Parietal lobe (tissue), 2 donors: Measurements from ENCODE around the gene RESP18. TPM values are rescaled to one million over a fixed set of nuclear protein-coding genes. Genes with fewer than 3 reads are reported as not detected.

Experiments used
- small RNA-seq: library from RNA; depleted of rRNA; stranded (forward); fragments of <200 nt; gene quantifications from one replicate; pipeline ENCODE3, GENCODE V24; 2014; ENCODE audit warnings: low replicate concordance
- total RNA-seq: library from RNA; depleted of rRNA; stranded (reverse); fragments of >200 nt; gene quantifications from one replicate; pipeline ENCODE4 v1.2.3, GENCODE V29; 2014

Gene RESP18
- not detected for total RNA-seq

GRCh38 chr2:219332542-219332941 is at the start of gene RESP18:
Gene RESP18 (minus strand): TSS chr2:219332744.

GRCh38 chr2:219309278-219309677 is 23.3 kb downstream of the RESP18 start, which contains the start of gene PTPRN:
Gene PTPRN (minus strand): TSS chr2:219309401. CDS start chr2:219309332, 69 bp downstream.

GRCh38 chr2:219279151-219279915 is 53.2 kb downstream of the RESP18 start, which contains the start of gene DNAJB2:
Gene DNAJB2 (plus strand): TSS chr2:219279366. CDS start chr2:219279834, 468 bp downstream.

Small RNAs within 50 kb of the gene (small RNA-seq; reads per million reads assigned to genes)
- gene AC053503.3 (not detected), gene MIR153-1 (1.3 reads per million, percentile 74 among the genes with 10 or more reads in this experiment)

Other genes with a start within 250 kb of the RESP18 start
- 12.2 TPM for gene NHEJ1, start 171.9 kb downstream of the RESP18 start, total RNA-seq
- gene SLC23A3, start 162.7 kb downstream of the RESP18 start, total RNA-seq, result 0.63 TPM
- gene CNPPD1, start 155.8 kb downstream of the RESP18 start, total RNA-seq, result 27.5 TPM
- gene RETREG2, start 154.5 kb downstream of the RESP18 start, total RNA-seq, result 68.9 TPM
- 17.5 TPM for gene ZFAND2B, start 126.0 kb downstream of the RESP18 start, total RNA-seq
- 47.9 TPM for gene ABCB6, start 113.8 kb downstream of the RESP18 start, total RNA-seq
- 31.9 TPM for gene ATG9A, start 103.1 kb downstream of the RESP18 start, total RNA-seq
- gene ANKZF1, start 102.9 kb downstream of the RESP18 start, total RNA-seq, result 79.2 TPM
- 3.4 TPM for gene GLB1L, start 87.3 kb downstream of the RESP18 start, total RNA-seq
- gene STK16, start 87.3 kb downstream of the RESP18 start, total RNA-seq, result 16.9 TPM
- not detected for gene TUBA4B, start 79.5 kb downstream of the RESP18 start, total RNA-seq
- 0.94 TPM for gene TUBA4A, start 78.8 kb downstream of the RESP18 start, total RNA-seq
- 103 TPM for gene DNAJB2, start 53.4 kb downstream of the RESP18 start, total RNA-seq
- gene PTPRN, start 23.3 kb downstream of the RESP18 start, total RNA-seq, result 30.7 TPM
- 17.2 TPM for gene DNPEP, start 55.2 kb upstream of the RESP18 start, total RNA-seq
- not detected for gene DES, start 85.6 kb upstream of the RESP18 start, total RNA-seq
- gene SPEG, start 102.1 kb upstream of the RESP18 start, total RNA-seq, result 24.7 TPM
- 11.3 TPM for gene GMPPA, start 166.1 kb upstream of the RESP18 start, total RNA-seq
- 4.1 TPM for gene ASIC4, start 181.7 kb upstream of the RESP18 start, total RNA-seq
- gene CHPF, start 211.1 kb upstream of the RESP18 start, total RNA-seq, result 32.2 TPM
- gene TMEM198, start 211.3 kb upstream of the RESP18 start, total RNA-seq, result 15.7 TPM
- gene OBSL1, start 238.8 kb upstream of the RESP18 start, total RNA-seq, result 79.5 TPM
- not detected for gene INHA, start 239.6 kb upstream of the RESP18 start, total RNA-seq